NCI-H2029 (cell line): ENCODE measurements around the gene NME9.

Experiments
- DNase-seq: peaks from one replicate; lab custom pipeline; 2025; lab: John Stamatoyannopoulos, UW

The NME9 gene

DNA sequence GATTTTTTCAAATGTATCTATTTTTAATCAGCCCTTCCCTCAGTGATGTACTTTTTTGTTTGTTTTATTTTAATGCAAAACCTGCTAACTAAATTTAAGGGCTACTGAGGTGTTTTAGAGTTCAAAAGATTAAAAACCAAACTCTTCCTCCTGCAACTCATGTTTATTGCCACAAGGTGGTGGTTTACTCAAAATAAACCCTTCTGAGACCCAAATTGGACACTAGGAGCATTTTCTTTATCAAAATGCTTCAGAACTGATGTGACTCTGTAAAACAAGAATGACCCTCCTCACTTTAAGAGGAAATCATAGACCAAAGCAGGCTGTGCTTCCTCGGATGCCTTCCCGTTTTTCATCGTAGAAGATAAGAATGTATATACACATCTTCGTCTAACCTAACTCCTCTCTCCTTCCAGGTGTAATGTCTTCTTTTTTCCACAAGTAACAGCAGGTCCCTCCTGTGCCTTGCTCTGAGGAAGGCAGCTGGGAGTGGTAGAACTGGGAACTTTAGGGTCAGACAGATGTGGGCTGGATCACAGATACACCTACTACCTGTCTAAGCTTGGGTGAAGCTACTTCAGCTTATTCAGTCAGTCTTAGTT, 2.9 kb upstream of the NME9 start:
- DNase-seq = no peak

DNA sequence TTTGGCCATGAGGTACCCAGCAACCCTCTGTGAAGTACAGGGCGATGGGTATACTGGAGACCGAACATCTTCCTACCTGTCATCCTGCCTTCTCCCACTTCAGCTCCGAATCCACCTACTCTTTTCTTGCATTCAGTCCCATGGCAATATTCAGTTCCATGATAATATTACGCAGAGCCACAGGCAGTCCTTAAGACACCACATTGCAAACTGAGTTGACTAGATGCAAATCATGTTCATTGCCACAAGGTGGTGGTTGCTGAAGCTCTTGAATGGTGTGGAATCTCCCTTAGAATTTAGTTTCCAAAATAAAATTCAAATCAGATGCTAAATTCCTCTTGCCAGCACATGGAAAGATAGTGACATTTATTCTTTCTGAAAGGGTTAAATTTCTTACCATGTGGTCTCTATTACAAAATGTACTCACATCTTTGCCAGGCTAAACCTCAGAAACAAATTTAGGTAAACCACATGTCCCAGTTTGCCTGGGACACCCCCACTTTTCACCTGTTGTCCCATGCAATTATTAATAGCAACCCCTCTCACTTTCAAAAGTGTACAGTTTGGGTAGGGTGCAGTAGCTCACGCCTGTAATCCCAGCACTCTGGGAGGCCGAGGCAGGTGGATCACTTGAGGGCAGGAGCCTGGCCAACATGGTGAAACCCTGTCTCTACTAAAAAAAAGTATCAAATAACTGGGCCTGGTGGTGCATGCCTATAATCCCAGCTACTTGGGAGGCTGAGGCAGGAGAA, 1.7 kb upstream of the NME9 start:
- no peak for DNase-seq

DNA sequence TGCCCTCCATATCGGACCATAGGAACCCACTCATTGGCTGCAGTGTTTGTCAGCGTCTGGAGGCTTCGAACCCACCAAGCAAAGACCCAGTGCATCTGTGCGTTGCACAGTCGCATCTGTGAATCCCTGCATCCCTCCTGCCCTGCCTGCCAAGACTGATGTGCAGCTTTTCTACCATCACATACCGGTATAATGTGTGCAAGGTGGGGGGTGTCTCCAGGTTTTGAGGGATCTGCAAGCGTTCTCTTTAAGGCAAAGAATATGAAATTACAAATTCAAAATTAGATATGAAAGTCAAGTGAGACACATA, 288 bp upstream of the NME9 start:
- DNase-seq = no peak

DNA sequence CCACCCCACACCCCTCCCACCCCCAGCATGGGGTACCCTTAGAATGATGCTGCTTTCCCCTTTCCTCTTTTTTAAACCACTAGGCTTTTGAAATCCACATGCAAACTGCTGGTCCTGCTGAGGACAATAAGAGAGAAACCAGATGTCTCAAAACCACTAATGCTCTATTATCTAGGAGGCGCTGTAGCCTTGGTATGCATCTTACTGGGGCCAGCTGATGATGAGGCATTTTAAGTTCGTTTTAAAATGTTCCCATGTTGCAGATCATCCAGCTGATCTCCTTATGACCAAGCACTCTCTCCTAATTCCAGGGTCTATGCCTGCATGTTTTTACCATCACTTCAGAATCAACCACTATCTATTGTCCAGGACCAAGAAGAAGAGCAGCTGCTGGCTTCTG, 1.3 kb downstream of the NME9 start:
- DNase-seq = no peak

DNA sequence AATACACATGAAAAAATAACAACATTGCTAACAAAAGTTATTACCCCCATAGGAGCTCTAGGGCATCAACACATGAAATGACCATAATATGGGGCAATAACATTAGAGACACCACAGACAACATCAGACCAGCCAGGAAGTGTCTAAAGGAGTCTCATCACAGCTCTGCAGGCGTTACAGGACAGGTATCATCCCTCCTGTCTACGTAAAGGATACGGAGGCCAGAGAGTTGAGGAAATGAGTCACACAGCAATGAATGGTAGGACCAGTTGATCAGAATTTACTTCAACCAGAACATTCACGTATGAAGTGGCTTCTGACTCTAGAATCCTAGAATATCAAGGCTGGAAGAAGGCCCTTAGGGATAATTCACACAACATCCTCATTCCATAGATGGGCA, 1.8 kb downstream of the NME9 start:
- no peak for DNase-seq

DNA sequence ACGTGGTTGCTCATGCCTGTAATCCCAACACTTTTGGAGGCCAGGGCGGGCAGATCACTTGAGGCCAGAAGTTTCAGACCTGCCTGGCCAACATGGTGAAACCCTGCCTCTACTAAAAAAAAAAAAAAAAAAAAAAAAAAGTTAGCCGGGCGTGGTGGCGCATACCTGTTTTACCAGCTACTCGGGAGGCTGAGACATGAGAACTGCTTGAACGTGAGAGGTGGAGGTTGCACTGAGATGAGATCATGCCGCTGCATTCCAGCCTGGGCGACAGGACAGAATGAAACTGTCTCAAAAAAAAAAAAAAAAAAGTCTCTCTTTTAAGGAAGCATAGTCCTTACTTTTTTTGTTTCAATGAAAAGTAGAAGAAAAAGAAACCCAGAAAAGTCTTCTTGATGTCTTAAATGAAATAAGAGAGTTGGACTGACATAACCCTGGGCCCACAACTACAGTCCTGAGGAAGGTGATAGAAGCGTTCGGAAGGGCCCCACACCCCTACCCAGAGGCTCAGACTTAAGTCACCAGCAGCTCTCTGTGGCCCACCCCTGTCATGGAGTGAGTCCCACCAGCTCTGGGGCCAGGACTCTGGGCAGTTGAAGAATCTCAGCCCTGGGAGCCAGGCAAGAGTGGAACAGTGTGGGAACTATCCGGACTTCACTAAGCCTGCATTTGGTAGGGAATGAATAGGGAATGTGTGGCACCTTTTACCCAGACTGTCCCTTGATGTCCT, 2.6 kb downstream of the NME9 start:
- DNase-seq = no peak

DNA sequence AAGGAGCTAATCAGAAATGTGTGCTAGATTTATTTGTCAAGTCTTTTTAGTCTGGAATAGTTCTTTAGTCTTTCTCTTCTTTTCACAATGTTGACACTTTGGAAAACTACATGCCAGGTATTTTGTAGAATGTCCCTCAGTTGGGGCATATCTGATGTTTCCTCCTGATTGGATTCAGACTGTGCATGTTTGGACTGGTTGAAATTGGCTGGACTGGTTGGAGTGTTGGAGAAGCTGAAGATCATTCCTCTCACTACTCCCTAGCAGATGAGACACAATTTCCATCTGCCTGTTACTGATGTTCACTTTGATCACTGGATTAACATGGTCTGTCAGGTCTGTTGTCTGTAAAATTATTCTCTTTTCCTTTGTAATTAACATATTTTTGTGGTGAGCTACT, 3.7 kb downstream of the NME9 start:
- no peak for DNase-seq

DNA sequence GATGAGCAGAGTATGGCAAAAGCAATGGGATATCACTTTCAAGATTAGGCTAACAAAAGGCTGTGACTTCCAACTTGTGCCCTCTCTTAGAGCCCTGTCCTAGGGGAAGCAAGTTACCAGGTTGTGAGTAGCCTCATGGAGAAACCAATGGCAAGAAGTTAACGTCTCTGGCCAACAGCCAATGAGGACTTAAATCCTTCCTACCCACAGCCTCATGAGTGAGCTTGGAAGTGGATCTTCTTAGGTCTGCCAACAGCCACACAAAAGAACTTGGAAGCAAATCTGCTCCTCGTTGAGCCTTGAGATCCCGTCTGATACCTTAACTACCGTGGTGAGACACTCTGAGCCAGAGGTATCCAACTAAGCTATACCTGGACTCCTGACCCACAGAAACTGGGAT, 5.7 kb downstream of the NME9 start:
- DNase-seq = no peak

DNA sequence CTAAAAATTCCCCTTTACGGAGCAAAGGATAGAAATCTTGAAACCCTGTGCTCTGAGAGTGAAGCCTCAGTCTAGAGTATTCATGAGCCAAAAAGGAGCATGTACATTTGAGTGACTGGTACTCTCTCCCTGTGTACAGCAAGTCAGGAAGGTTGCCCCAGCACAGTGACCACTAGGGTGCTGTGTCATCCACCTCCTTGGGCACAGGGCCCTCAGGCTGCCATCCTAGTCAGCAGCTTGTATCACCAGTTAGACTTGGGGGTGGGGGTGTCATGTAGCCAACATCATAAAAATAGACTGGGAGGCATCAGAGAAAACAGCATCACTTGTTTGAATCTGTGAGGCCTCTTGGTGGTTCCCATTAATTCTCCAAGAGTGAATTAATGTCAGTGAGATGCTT, 12.0 kb downstream of the NME9 start:
- DNase-seq = no peak

DNA sequence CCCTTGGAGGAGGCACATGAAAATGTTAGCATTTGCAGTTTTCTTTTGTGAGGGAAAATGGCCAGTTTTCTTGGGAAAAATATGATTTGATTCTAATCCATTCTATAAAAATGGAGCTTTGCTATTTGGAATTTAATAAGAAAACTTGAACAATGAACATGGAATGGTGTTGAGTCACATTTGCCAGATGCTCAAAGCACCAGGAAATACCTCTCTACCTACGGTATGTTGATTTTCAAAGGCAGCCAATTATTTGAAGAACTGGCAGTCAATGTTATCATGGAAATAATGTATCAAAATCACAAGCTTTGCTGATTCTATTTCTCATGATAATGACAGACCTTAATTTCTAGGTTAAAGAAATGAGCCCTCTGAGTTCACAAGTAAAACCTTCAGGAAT, 14.9 kb downstream of the NME9 start:
- DNase-seq = no peak

DNA sequence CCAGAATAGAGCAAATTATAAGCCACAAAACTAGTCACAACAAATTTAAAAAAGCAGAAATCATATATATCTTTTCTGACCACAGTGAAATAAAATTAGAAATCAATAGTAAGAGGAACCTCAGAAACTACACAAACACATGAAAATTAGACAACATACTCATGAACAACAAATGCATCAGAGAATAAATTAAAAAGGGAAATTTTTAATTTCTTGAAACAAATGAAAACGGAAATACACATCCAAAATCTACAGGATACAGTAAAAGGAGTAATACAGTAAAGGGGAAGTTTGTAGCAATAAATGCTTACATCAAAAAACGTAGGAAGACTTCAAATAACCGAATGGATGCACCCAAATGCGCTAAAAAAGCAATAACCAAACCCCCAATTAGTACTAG, 19.2 kb downstream of the NME9 start:
- DNase-seq = no peak

DNA sequence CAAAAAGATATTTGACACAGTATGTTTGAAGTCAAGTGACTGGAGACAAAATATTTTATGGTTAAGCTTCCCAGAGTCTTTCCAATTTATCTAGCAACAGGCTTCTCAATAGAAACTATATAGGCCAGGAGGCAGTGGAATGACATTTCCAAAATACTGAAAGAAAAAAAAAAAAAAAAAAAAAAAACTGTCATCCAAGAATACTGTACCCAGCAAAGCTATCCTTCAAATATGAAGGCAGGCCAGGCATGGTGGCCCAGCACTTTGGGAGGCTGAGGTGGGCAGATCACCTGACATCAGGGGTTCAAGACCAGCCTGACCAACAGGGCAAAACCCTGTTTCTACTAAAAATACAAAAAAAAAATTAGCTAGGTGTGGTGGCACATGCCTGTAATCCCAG, 20.9 kb downstream of the NME9 start:
- DNase-seq = no peak

DNA sequence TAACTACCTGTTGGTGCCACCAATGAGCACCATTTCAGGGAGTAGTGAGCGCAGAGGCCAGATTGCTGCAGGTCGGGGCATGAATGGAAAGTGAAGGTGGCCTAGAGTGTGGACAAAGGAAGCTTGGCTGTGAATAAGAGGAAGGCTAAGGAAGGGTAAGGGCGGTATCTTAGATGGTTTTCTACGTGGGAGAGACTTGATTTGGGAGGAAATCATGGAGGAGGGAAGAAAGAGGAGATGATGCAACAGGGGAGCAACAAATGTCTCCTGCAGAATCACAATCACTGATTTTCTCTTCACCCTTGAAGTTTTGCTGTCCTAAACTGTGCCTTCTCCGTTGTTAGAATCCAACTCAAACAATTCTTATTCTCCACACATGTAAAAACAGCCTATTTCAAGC, 21.8 kb downstream of the NME9 start:
- DNase-seq = no peak

DNA sequence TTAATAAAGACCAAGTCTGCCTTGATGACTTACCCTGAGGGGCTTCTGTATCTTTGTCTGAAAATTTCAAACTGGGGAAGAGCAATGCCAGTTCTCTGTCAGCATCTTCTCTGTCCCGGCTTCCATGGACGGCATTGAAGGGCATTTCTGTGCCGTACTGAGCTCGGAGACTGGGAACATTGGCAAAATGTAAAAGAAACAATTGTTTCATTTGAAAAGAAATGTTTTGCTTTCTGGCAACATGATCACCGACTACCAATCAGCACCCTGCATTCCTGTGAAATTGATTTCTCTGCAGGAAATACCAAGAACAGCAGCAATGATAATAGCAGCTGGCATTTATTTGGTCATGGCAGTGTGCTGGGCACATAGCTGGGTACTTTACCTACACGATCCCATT, 26.2 kb downstream of the NME9 start:
- DNase-seq = no peak

DNA sequence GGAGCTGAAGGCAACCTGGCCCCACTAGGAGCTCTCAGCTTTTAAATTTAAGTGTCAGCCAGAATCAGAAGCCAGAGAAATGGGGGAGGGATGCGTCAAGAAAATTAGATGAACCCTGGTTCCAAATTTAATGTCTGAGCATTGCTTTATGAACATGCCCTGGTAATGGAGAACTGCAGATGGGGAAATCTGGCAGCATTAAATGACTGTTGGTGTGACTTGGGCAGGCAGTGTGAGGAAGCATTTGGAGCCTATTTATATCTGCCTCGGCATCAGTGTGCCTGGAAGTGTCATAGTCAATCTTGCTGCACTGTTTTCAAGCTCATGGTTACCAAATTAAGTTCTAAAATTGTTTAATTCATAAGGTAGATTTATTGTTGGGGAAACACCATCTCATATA, 29.0 kb downstream of the NME9 start:
- DNase-seq = no peak

DNA sequence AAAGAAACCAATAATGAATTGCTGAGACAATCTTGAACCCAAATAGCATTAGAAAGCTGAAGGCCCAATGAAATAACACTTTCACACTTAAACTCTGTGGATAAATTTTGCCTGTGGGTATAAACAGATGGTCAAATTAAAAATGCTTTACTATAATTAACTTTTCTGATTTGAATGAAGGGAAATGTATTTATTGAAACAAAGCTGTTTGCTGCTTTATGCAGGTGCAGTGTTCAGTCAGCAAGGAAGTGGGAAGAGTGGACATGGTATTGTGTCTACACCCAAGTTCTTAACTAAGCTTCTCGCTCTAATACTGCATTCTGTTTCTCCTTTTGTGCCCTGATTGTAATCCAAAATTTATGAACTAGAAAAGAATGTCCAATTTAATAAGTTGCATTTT, 31.8 kb downstream of the NME9 start:
- DNase-seq = no peak

DNA sequence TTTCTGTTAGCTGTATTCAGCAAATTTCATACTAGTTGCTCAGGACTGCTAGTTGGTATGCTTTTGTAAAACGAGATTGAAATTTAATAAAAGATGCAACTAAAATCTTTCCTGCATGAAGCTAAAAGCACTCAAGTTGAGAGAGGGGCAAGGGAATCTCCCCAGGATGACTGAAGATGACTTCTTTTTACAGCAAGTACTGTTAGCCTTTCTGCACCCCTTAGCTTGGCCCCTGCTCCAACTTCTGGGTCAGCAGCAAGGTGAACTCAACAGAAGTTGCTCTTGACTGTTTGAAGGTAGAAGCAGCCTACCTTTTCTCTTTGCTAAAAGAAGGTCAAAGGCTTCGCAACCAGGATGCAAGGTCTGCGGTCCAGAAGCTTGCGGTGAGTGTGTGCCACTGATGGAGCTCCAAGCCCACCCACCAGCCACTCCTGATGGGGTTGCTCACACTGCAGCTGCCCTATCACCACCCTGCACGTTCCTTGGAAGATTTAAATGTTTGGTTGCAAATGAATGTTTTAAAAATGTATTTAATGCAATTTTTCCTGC, 32.5 kb downstream of the NME9 start:
- no peak for DNase-seq

DNA sequence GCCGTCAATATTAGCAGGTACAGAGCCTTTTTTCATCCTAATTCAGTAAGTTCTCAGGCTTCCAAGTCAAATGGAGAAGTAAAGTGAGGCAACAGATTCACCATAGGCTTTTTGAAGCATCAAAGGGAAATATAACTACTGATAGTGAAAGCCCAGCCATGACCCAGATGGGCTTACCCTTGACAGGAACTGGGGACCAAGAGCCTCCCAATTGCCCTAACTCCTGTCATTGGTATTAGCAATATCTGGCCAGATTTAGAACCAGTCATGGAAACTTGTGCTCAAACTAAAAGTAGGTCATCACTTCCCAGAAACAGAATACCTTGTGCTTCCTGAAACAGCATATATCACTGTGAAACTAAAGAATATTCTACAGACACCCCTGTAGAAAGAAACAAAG, 33.0 kb downstream of the NME9 start:
- DNase-seq = no peak

DNA sequence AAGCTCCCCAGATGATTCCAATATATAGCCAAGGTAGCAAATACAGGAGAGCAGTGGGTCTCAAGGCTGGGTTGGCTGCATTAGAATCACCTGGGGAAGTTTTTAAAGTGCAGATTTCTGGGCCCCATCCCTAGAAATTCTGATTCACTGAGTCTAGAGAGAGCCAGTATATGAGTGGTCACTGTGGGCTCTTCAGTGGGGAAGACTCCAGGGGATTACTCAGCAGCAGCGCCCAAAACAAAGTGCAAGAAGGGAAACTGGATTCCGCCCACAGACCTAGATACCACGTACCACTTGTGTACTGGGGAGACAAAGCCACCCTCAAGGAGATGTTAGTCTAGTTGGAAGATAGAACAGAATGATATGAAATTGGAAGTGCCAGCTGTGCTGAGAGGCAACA, 40.0 kb downstream of the NME9 start:
- DNase-seq = no peak

DNA sequence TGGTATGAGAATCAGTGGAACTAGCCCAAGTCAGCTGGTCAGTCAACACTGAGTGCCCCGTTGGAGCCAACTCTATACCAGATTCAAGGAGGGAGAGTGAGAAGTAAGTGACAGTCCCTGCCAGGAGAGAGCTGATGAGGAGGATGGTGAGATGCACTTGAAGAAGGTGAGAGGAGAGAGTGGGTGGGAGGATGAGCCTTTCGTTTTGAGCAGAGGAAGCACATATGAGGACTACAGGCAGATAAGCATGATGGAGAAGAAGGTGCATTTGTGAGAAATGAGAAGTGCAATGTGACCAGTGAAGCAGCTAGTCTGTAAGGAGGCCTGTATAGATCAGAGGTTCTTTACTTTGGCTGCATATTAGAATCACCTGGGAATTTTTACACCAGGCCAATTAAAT, 40.4 kb downstream of the NME9 start:
- no peak for DNase-seq

DNA sequence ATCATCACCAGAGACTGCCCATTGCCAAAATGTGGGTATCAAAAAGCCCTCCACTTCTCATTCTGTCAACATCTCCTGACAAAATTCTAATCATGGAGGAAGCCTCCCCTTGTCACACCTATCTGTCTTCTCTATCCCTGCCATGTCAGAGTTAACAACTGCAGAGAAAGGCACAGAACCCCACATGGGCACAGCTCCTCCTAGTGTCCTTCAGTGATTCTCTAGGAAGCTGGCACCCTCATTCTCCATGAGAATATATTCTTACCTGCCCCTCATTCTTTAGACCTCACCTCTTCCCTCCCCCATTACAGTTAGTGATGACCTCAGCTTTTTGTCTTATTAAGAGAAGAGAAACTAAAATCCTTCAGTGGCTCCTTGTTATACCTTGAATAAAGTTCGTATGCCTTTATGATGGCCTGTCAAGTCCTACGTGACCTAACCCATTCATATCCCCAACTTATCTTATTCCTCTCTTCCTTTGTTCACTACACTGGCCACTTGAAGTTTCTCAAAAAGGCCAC, 44.6 kb downstream of the NME9 start:
- no peak for DNase-seq

DNA sequence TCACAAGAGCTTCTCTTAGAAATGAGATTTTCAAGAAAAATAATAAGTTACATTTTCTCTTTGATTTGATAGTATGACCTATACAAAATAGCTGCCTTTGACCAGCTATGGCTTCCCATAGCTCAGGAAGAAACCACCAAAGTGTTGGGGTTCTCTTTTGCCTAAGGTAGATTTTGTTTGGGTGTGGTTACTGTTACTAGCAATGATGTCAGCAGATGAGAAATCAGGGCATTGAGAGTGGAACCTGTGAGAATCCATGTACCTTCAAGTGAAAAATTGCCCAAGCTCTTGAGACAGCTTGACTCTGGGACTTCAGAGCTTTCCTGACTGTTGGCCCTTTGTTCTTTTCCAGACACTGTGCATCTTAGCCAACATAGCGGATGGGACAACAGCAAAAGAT, 45.6 kb downstream of the NME9 start:
- DNase-seq = no peak

DNA sequence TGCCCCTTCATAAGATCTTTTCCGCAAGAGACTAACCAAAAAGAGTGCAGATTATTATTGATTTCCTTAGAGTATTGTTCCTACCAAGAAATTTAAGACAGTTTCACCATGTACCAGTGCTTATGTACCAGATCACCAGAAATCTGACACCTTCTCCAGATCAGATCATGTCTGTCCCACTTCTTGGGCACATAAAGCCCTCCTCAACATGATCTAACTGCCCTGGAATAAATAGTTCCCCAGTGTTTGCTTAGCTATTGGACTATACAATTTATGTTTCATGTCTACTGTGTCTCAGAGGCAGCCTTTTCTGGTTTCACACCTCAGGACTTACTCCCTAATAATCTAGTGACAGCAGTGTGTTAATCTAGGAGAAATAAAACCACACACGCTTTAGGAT, 46.8 kb downstream of the NME9 start:
- no peak for DNase-seq
